HEK293 (cell line): ENCODE data around the gene KDM5A.

Source experiments
- GLI4 ChIP-seq: fragments of 450-650 bp; formaldehyde crosslinking; IDR thresholded peaks from 2 replicates; pipeline ENCODE4 v1.5.1; 2016; ENCODE audit warnings: missing biosample characterization, missing genetic modification characterization
- PATZ1 ChIP-seq: fragments of 450-650 bp; formaldehyde crosslinking; IDR thresholded peaks from 2 replicates; pipeline ENCODE4 v1.5.1; 2016; ENCODE audit warnings: missing biosample characterization, missing genetic modification characterization
- ZBTB20 ChIP-seq: fragments of 450-650 bp; formaldehyde crosslinking; IDR thresholded peaks from 2 replicates; pipeline ENCODE4 v1.5.1; 2016; ENCODE audit warnings: missing biosample characterization, missing genetic modification characterization
- ZBTB8A ChIP-seq: fragments of 450-650 bp; formaldehyde crosslinking; IDR thresholded peaks from 2 replicates; pipeline ENCODE4 v1.5.1; 2016; ENCODE audit warnings: missing biosample characterization, missing genetic modification characterization
- ZNF175 ChIP-seq: fragments of 450-650 bp; formaldehyde crosslinking; IDR thresholded peaks from 2 replicates; pipeline ENCODE4 v1.5.1; 2016; ENCODE audit warnings: missing biosample characterization, missing genetic modification characterization
- ZNF302 ChIP-seq: fragments of 450-650 bp; formaldehyde crosslinking; IDR thresholded peaks from 2 replicates; pipeline ENCODE4 v1.5.1; 2016; ENCODE audit warnings: missing biosample characterization, missing genetic modification characterization, low read depth
- ZNF529 ChIP-seq: fragments of 450-650 bp; formaldehyde crosslinking; IDR thresholded peaks from 2 replicates; pipeline ENCODE4 v1.5.1; 2017; ENCODE audit warnings: missing genetic modification characterization, missing biosample characterization; ENCODE audit not compliant: insufficient replicate concordance
- ZNF548 ChIP-seq: fragments of 450-650 bp; formaldehyde crosslinking; IDR thresholded peaks from 2 replicates; pipeline ENCODE4 v1.5.1; 2016; ENCODE audit warnings: missing biosample characterization, missing genetic modification characterization
- ZNF561 ChIP-seq: fragments of 450-650 bp; IDR thresholded peaks from 2 replicates; pipeline ENCODE4 v1.5.1; 2018; ENCODE audit warnings: missing biosample characterization, missing genetic modification characterization, borderline replicate concordance
- TF ChIP-seq, protein P1 (sequence below): fragments of 450-650 bp; formaldehyde crosslinking; IDR thresholded peaks from 2 replicates; pipeline ENCODE4 v1.5.1; 2016; ENCODE audit warnings: missing biosample characterization, missing genetic modification characterization
- TF ChIP-seq, protein P2 (sequence below): fragments of 450-650 bp; formaldehyde crosslinking; IDR thresholded peaks from 2 replicates; pipeline ENCODE4 v1.5.1; 2016; ENCODE audit warnings: missing biosample characterization, missing genetic modification characterization, low read depth
- TF ChIP-seq, protein P3 (sequence below): fragments of 450-650 bp; formaldehyde crosslinking; IDR thresholded peaks from 2 replicates; pipeline ENCODE4 v1.5.1; 2016; ENCODE audit warnings: missing biosample characterization, missing genetic modification characterization

- TF ChIP-seq, protein P1, sequence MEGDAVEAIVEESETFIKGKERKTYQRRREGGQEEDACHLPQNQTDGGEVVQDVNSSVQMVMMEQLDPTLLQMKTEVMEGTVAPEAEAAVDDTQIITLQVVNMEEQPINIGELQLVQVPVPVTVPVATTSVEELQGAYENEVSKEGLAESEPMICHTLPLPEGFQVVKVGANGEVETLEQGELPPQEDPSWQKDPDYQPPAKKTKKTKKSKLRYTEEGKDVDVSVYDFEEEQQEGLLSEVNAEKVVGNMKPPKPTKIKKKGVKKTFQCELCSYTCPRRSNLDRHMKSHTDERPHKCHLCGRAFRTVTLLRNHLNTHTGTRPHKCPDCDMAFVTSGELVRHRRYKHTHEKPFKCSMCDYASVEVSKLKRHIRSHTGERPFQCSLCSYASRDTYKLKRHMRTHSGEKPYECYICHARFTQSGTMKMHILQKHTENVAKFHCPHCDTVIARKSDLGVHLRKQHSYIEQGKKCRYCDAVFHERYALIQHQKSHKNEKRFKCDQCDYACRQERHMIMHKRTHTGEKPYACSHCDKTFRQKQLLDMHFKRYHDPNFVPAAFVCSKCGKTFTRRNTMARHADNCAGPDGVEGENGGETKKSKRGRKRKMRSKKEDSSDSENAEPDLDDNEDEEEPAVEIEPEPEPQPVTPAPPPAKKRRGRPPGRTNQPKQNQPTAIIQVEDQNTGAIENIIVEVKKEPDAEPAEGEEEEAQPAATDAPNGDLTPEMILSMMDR (tag by site-specific recombination) = no peak
- TF ChIP-seq ZNF548 (tag by site-specific recombination) (no peak), GLI4 (tag by site-specific recombination) (no peak), ZBTB20 (tag by site-specific recombination) (no peak), ZNF175 (no peak), ZNF561 (no peak), ZBTB8A (tag by site-specific recombination) (no peak), ZNF302 (tag by site-specific recombination) (no peak), ZNF529 (no peak), PATZ1 (tag by site-specific recombination) (no peak)
- TF ChIP-seq, protein P2, sequence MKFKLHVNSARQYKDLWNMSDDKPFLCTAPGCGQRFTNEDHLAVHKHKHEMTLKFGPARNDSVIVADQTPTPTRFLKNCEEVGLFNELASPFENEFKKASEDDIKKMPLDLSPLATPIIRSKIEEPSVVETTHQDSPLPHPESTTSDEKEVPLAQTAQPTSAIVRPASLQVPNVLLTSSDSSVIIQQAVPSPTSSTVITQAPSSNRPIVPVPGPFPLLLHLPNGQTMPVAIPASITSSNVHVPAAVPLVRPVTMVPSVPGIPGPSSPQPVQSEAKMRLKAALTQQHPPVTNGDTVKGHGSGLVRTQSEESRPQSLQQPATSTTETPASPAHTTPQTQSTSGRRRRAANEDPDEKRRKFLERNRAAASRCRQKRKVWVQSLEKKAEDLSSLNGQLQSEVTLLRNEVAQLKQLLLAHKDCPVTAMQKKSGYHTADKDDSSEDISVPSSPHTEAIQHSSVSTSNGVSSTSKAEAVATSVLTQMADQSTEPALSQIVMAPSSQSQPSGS (tag by site-specific recombination) = no peak
- TF ChIP-seq, protein P3, sequence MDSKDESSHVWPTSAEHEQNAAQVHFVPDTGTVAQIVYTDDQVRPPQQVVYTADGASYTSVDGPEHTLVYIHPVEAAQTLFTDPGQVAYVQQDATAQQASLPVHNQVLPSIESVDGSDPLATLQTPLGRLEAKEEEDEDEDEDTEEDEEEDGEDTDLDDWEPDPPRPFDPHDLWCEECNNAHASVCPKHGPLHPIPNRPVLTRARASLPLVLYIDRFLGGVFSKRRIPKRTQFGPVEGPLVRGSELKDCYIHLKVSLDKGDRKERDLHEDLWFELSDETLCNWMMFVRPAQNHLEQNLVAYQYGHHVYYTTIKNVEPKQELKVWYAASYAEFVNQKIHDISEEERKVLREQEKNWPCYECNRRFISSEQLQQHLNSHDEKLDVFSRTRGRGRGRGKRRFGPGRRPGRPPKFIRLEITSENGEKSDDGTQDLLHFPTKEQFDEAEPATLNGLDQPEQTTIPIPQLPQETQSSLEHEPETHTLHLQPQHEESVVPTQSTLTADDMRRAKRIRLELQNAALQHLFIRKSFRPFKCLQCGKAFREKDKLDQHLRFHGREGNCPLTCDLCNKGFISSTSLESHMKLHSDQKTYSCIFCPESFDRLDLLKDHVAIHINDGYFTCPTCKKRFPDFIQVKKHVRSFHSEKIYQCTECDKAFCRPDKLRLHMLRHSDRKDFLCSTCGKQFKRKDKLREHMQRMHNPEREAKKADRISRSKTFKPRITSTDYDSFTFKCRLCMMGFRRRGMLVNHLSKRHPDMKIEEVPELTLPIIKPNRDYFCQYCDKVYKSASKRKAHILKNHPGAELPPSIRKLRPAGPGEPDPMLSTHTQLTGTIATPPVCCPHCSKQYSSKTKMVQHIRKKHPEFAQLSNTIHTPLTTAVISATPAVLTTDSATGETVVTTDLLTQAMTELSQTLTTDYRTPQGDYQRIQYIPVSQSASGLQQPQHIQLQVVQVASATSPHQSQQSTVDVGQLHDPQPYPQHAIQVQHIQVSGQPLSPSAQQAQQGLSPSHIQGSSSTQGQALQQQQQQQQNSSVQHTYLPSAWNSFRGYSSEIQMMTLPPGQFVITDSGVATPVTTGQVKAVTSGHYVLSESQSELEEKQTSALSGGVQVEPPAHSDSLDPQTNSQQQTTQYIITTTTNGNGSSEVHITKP (tag by site-specific recombination) = no peak
Observed at GRCh38 chr12:238116-238515, 151.0 kb downstream of the KDM5A start.
